ENCODE measurements around the gene ATP5F1B.
"Not testable (repeated sequence)": the region's sequence is repeated elsewhere in the genome, so short reads cannot be mapped to it uniquely, and the experiment has no call there.

GRCh38 chr12:56648023-56648422 is 2.2 kb upstream of the ATP5F1B start:
- not testable (repeated sequence) for TF ChIP-seq CTCF (conservative IDR thresholded peaks at IDR 0.05 in 1 of 2, IDR thresholded peaks at IDR 0.05 in 1 of 2; ENCODE audit: low read depth in 1 of 2, low read length in 2 of 2); EZH2 (IDR thresholded peaks at IDR 0.05; ENCODE audit: low read length, missing control alignments)
